ENCODE data around the gene PXDC1. TPM values are rescaled to one million over a fixed set of nuclear protein-coding genes. Genes with fewer than 3 reads are reported as not detected.

PXDC1 gene
- total and polyA plus RNA-seq, 2 experiments from 2014 or later, result 1.2 to 1.8 TPM

DNA sequence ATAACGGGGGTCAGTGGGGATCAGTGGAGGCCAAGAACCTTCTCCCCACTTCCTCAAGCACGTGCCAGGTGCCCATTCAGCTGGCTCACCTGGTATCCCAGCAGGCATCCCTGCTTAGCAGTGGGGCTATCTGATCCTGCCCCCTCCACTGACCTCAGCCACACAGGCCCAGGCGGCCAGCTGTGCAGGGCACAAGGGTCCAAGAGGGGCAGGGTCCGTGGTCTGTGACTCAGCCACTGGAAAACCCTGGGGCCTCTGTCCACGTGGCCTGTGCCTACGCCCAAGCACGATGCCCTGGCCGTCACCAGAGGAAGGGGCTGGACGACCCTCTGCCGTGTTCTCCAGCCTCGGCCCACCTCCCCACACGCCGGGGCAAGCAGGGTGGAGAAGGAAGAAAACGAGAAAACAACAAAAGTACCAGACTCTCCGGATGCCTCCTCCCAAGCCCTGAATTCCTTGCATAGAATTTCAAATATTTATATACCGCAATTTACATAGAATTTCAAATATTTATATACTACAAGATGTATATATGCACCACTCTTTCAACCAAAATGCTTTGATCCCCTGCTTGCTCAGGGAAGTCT, 12.1 kb downstream of the PXDC1 start:
- no peak for DNase-seq (ENCODE audit: low spot score)
- Histone ChIP-seq H3F3A (replicated peaks; ENCODE audit: low read depth) (no peaks in the 10 kb centered on the region), H4K20me1 (replicated peaks; ENCODE audit: insufficient read depth) (no peaks in the 10 kb centered on the region), H3K4me1 (ENCODE audit: insufficient read depth) (peaks cover 10% of the 10 kb centered on the region), H3K36me3 (ENCODE audit: insufficient read depth) (no peaks in the 10 kb centered on the region), H3K4me2 (no peak overlapping the region), H2AFZ (no peak overlapping the region), H3K4me3 (no peak overlapping the region), H3K27ac (ENCODE audit: low read depth) (no peak overlapping the region), H3K79me2 (replicated peaks; ENCODE audit: insufficient read depth) (no peaks in the 10 kb centered on the region), H3K27me3 (ENCODE audit: insufficient read depth) (no peaks in the 10 kb centered on the region), H3K9me2 (ENCODE audit: insufficient read depth) (no peaks in the 10 kb centered on the region)
- H3K27me3 Mint-ChIP-seq (ENCODE audit: insufficient read depth, low read depth, poor library complexity), result peaks cover 10% of the 10 kb centered on the region
- no peak for ATAC-seq
- peaks cover 10% of the 10 kb centered on the region; the same call in 2 of the 3 replicates for H3K9me3 Mint-ChIP-seq
- TF ChIP-seq CTCF (conservative IDR thresholded peaks at IDR 0.05; ENCODE audit: low read depth in 2 of 2) (no peak), ZNF114 (CRISPR knock-in tag; IDR thresholded peaks at IDR 0.05) (no peak), POLR2AphosphoS5 (IDR thresholded peaks at IDR 0.05; ENCODE audit: low read depth) (no peak), JUNB (IDR thresholded peaks at IDR 0.05; ENCODE audit: unreplicated experiment) (no peak), ZNF331 (CRISPR knock-in tag; IDR thresholded peaks at IDR 0.05; ENCODE audit: low read depth) (no peak), EZH2phosphoT487 (IDR thresholded peaks at IDR 0.05; ENCODE audit: unreplicated experiment) (no peak), CREB1 (CRISPR knock-in tag; IDR thresholded peaks at IDR 0.05; ENCODE audit: low read depth) (no peak), STAT1 (IDR thresholded peaks at IDR 0.05; ENCODE audit: unreplicated experiment) (no peak), ETS1 (IDR thresholded peaks at IDR 0.05) (no peak), EZH2 (IDR thresholded peaks at IDR 0.05; ENCODE audit: low read depth, unreplicated experiment) (no peak), NANOG (IDR thresholded peaks at IDR 0.05; ENCODE audit: borderline replicate concordance) (no peak)
- TF ChIP-seq, protein P1, sequence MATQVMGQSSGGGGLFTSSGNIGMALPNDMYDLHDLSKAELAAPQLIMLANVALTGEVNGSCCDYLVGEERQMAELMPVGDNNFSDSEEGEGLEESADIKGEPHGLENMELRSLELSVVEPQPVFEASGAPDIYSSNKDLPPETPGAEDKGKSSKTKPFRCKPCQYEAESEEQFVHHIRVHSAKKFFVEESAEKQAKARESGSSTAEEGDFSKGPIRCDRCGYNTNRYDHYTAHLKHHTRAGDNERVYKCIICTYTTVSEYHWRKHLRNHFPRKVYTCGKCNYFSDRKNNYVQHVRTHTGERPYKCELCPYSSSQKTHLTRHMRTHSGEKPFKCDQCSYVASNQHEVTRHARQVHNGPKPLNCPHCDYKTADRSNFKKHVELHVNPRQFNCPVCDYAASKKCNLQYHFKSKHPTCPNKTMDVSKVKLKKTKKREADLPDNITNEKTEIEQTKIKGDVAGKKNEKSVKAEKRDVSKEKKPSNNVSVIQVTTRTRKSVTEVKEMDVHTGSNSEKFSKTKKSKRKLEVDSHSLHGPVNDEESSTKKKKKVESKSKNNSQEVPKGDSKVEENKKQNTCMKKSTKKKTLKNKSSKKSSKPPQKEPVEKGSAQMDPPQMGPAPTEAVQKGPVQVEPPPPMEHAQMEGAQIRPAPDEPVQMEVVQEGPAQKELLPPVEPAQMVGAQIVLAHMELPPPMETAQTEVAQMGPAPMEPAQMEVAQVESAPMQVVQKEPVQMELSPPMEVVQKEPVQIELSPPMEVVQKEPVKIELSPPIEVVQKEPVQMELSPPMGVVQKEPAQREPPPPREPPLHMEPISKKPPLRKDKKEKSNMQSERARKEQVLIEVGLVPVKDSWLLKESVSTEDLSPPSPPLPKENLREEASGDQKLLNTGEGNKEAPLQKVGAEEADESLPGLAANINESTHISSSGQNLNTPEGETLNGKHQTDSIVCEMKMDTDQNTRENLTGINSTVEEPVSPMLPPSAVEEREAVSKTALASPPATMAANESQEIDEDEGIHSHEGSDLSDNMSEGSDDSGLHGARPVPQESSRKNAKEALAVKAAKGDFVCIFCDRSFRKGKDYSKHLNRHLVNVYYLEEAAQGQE (IDR thresholded peaks at IDR 0.05; ENCODE audit: unreplicated experiment), result no peak
- TF ChIP-seq, protein P2, sequence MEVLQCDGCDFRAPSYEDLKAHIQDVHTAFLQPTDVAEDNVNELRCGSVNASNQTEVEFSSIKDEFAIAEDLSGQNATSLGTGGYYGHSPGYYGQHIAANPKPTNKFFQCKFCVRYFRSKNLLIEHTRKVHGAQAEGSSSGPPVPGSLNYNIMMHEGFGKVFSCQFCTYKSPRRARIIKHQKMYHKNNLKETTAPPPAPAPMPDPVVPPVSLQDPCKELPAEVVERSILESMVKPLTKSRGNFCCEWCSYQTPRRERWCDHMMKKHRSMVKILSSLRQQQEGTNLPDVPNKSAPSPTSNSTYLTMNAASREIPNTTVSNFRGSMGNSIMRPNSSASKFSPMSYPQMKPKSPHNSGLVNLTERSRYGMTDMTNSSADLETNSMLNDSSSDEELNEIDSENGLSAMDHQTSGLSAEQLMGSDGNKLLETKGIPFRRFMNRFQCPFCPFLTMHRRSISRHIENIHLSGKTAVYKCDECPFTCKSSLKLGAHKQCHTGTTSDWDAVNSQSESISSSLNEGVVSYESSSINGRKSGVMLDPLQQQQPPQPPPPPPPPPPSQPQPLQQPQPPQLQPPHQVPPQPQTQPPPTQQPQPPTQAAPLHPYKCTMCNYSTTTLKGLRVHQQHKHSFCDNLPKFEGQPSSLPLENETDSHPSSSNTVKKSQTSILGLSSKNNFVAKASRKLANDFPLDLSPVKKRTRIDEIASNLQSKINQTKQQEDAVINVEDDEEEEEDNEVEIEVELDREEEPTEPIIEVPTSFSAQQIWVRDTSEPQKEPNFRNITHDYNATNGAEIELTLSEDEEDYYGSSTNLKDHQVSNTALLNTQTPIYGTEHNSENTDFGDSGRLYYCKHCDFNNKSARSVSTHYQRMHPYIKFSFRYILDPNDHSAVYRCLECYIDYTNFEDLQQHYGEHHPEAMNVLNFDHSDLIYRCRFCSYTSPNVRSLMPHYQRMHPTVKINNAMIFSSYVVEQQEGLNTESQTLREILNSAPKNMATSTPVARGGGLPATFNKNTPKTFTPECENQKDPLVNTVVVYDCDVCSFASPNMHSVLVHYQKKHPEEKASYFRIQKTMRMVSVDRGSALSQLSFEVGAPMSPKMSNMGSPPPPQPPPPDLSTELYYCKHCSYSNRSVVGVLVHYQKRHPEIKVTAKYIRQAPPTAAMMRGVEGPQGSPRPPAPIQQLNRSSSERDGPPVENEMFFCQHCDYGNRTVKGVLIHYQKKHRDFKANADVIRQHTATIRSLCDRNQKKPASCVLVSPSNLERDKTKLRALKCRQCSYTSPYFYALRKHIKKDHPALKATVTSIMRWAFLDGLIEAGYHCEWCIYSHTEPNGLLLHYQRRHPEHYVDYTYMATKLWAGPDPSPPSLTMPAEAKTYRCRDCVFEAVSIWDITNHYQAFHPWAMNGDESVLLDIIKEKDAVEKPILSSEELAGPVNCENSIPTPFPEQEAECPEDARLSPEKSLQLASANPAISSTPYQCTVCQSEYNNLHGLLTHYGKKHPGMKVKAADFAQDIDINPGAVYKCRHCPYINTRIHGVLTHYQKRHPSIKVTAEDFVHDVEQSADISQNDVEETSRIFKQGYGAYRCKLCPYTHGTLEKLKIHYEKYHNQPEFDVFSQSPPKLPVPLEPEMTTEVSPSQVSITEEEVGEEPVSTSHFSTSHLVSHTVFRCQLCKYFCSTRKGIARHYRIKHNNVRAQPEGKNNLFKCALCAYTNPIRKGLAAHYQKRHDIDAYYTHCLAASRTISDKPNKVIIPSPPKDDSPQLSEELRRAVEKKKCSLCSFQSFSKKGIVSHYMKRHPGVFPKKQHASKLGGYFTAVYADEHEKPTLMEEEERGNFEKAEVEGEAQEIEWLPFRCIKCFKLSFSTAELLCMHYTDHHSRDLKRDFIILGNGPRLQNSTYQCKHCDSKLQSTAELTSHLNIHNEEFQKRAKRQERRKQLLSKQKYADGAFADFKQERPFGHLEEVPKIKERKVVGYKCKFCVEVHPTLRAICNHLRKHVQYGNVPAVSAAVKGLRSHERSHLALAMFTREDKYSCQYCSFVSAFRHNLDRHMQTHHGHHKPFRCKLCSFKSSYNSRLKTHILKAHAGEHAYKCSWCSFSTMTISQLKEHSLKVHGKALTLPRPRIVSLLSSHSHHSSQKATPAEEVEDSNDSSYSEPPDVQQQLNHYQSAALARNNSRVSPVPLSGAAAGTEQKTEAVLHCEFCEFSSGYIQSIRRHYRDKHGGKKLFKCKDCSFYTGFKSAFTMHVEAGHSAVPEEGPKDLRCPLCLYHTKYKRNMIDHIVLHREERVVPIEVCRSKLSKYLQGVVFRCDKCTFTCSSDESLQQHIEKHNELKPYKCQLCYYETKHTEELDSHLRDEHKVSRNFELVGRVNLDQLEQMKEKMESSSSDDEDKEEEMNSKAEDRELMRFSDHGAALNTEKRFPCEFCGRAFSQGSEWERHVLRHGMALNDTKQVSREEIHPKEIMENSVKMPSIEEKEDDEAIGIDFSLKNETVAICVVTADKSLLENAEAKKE (CRISPR knock-in tag; IDR thresholded peaks at IDR 0.05), result no peak
- H3K4me3 Mint-ChIP-seq, result no peak overlapping the region
- peaks cover 16% of the 10 kb centered on the region; the same call in 2 of the 3 replicates for H3K36me3 Mint-ChIP-seq (ENCODE audit: low read depth)
- no peak overlapping the region for H3K27ac Mint-ChIP-seq
- H3K4me1 Mint-ChIP-seq, result peaks cover 37% of the 10 kb centered on the region
